ENCODE results near the gene CDH22. TPM values are rescaled to one million over a fixed set of nuclear protein-coding genes. Genes with fewer than 3 reads are reported as not detected.

CDH22 gene
- total and polyA plus RNA-seq, 2 donors (not counting 1 experiment from before 2014, with no cell fraction given): not detected

GRCh38 chr20:46332373-46333160 is 24.3 kb upstream of the CDH22 start:
- Histone ChIP-seq H4K20me1 (ENCODE audit: control insufficient read depth, extremely low read depth, insufficient read depth, low read length) (no peaks in the 10 kb centered on the region), H3K27ac (ENCODE audit: insufficient read depth, low read length) (no peak overlapping the region), H3K4me1 (ENCODE audit: control insufficient read depth, extremely low read depth, insufficient read depth, low read length) (no peaks in the 10 kb centered on the region), H3K9ac (ENCODE audit: insufficient read depth, low read length) (no peak overlapping the region), H3K4me3 (replicated peaks in 1 of 4; ENCODE audit: control extremely low read depth in 1 of 4, insufficient read depth in 1 of 4, low read depth in 3 of 4, low read length in 4 of 4) (no peak overlapping the region), H3K9me3 (ENCODE audit: control insufficient read depth, insufficient read depth, low read depth, low read length) (no peaks in the 10 kb centered on the region), H3K79me2 (ENCODE audit: control insufficient read depth, insufficient read depth, low read length) (no peaks in the 10 kb centered on the region), H3K36me3 (ENCODE audit: control insufficient read depth, insufficient read depth, low read length) (no peaks in the 10 kb centered on the region), H2AFZ (ENCODE audit: low read length) (no peak overlapping the region), H3K4me2 (ENCODE audit: extremely low read depth, insufficient read depth, low read length) (no peak overlapping the region), H3K27me3 (ENCODE audit: control insufficient read depth, insufficient read depth, low read length) (peaks cover 25% of the 10 kb centered on the region)
- DNase-seq (ENCODE audit: low read depth in 2 of 2): no peak
- no peak for TF ChIP-seq EZH2 (IDR thresholded peaks at IDR 0.05; ENCODE audit: low read length, missing control alignments)
- TF ChIP-seq CTCF (conservative IDR thresholded peaks at IDR 0.05 in 1 of 2, IDR thresholded peaks at IDR 0.05 in 1 of 2; ENCODE audit: low read depth in 1 of 2, low read length in 2 of 2): no peak

GRCh38 chr20:46331611-46332361 is 23.5 kb upstream of the CDH22 start:
- Histone ChIP-seq H3K27ac (ENCODE audit: insufficient read depth, low read length) (no peak overlapping the region), H3K4me1 (ENCODE audit: control insufficient read depth, extremely low read depth, insufficient read depth, low read length) (no peaks in the 10 kb centered on the region), H3K4me3 (replicated peaks in 1 of 4; ENCODE audit: control extremely low read depth in 1 of 4, insufficient read depth in 1 of 4, low read depth in 3 of 4, low read length in 4 of 4) (no peak overlapping the region), H3K9ac (ENCODE audit: insufficient read depth, low read length) (no peak overlapping the region), H4K20me1 (ENCODE audit: control insufficient read depth, extremely low read depth, insufficient read depth, low read length) (no peaks in the 10 kb centered on the region), H3K9me3 (ENCODE audit: control insufficient read depth, insufficient read depth, low read depth, low read length) (no peaks in the 10 kb centered on the region), H3K27me3 (ENCODE audit: control insufficient read depth, insufficient read depth, low read length) (peaks cover 23% of the 10 kb centered on the region), H2AFZ (ENCODE audit: low read length) (no peak overlapping the region), H3K79me2 (ENCODE audit: control insufficient read depth, insufficient read depth, low read length) (no peaks in the 10 kb centered on the region), H3K36me3 (ENCODE audit: control insufficient read depth, insufficient read depth, low read length) (no peaks in the 10 kb centered on the region), H3K4me2 (ENCODE audit: extremely low read depth, insufficient read depth, low read length) (no peak overlapping the region)
- DNase-seq (ENCODE audit: low read depth in 2 of 2): no peak
- no peak for TF ChIP-seq EZH2 (IDR thresholded peaks at IDR 0.05; ENCODE audit: low read length, missing control alignments)
- TF ChIP-seq CTCF (conservative IDR thresholded peaks at IDR 0.05 in 1 of 2, IDR thresholded peaks at IDR 0.05 in 1 of 2; ENCODE audit: low read depth in 1 of 2, low read length in 2 of 2): no peak

GRCh38 chr20:46330831-46331371 is 22.6 kb upstream of the CDH22 start:
- no peak overlapping the region for H3K27ac ChIP-seq (ENCODE audit: insufficient read depth, low read length)

More at GRCh38 chr20:46330831-46331371, 22.6 kb upstream of the CDH22 start:
- H3K36me3 ChIP-seq (ENCODE audit: control insufficient read depth, insufficient read depth, low read length): no peaks in the 10 kb centered on the region
- H4K20me1 ChIP-seq (ENCODE audit: control insufficient read depth, extremely low read depth, insufficient read depth, low read length): no peaks in the 10 kb centered on the region
- no peak for DNase-seq (ENCODE audit: low read depth in 2 of 2)
- H3K9me3 ChIP-seq (ENCODE audit: control insufficient read depth, insufficient read depth, low read depth, low read length): no peaks in the 10 kb centered on the region
- TF ChIP-seq EZH2 (IDR thresholded peaks at IDR 0.05; ENCODE audit: low read length, missing control alignments) (no peak), CTCF (conservative IDR thresholded peaks at IDR 0.05 in 1 of 2, IDR thresholded peaks at IDR 0.05 in 1 of 2; ENCODE audit: low read depth in 1 of 2, low read length in 2 of 2) (no peak)
- no peaks in the 10 kb centered on the region for H3K79me2 ChIP-seq (ENCODE audit: control insufficient read depth, insufficient read depth, low read length)
- no peaks in the 10 kb centered on the region for H3K4me1 ChIP-seq (ENCODE audit: control insufficient read depth, extremely low read depth, insufficient read depth, low read length)
- peaks cover 23% of the 10 kb centered on the region for H3K27me3 ChIP-seq (ENCODE audit: control insufficient read depth, insufficient read depth, low read length)
- no peak overlapping the region for H3K4me3 ChIP-seq (replicated peaks in 1 of 4; ENCODE audit: control extremely low read depth in 1 of 4, insufficient read depth in 1 of 4, low read depth in 3 of 4, low read length in 4 of 4)
- no peak overlapping the region for H3K9ac ChIP-seq (ENCODE audit: insufficient read depth, low read length)
- H3K4me2 ChIP-seq (ENCODE audit: extremely low read depth, insufficient read depth, low read length): no peak overlapping the region
- H2AFZ ChIP-seq (ENCODE audit: low read length): no peak overlapping the region
